ENCODE results near the gene WWC1. TPM values are rescaled to one million over a fixed set of nuclear protein-coding genes. Genes with fewer than 3 reads are reported as not detected.

The WWC1 gene
- total and polyA plus RNA-seq, 12 donors: 0.10 to 5.8 (median 0.55) TPM

DNA sequence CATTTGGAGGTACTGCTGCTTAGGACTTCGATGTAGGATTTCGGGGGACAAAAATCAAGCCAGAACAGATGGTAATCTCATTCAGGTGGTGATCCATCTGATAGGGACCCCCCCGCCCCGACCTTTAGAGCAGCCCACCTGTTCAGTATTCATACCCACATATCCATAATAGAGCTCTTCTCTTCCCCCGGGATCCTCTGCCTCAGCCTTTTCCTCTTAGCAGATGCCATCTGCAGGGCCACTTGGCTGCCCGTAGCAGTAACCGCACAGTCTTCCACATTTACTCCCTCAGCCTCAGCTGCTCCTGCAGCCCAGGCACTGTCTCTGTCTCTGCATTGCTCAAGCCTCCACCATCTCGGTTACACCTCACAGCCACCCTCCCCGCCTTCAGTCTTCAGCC is 129.0 kb downstream of the WWC1 start:
- no peaks in the 10 kb centered on the region for H3K36me3 ChIP-seq (replicated peaks in 1 of 2)

DNA sequence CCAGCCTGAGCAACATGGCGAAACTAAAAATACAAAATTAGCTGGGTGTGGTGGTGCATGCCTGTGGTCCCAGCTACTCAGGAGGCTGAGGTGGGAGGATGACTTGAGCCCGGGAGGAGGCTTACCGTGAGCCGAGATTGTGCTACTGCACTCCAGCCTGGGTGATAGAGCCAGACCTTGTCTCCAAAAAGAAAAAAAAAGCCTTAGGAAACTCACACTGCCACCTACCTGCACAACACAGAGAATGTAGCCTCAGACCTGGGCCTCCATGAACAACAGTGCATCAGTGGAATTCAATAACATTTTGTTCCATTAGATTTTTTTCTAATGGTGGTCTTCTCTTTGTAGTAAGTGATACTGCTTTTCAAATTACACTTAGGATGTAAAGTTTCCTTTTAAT is 131.0 kb downstream of the WWC1 start:
- Histone ChIP-seq H3K36me3 (replicated peaks in 1 of 2) (no peaks in the 10 kb centered on the region), H3K9me3 (replicated peaks in 1 of 3) (no peaks in the 10 kb centered on the region), H3K27me3 (no peaks in the 10 kb centered on the region), H3K4me3 (no peak overlapping the region), H3K4me1 (replicated peaks in 1 of 2) (no peaks in the 10 kb centered on the region), H3K27ac (no peak overlapping the region)
- no peak for DNase-seq
- intact Hi-C loops (cut with DNase I): no loop called here
- 76 to 90% (median 83%) methylated on average over 4 of the region's 4 CpGs for WGBS, 4 donors
- TF ChIP-seq, protein P1, sequence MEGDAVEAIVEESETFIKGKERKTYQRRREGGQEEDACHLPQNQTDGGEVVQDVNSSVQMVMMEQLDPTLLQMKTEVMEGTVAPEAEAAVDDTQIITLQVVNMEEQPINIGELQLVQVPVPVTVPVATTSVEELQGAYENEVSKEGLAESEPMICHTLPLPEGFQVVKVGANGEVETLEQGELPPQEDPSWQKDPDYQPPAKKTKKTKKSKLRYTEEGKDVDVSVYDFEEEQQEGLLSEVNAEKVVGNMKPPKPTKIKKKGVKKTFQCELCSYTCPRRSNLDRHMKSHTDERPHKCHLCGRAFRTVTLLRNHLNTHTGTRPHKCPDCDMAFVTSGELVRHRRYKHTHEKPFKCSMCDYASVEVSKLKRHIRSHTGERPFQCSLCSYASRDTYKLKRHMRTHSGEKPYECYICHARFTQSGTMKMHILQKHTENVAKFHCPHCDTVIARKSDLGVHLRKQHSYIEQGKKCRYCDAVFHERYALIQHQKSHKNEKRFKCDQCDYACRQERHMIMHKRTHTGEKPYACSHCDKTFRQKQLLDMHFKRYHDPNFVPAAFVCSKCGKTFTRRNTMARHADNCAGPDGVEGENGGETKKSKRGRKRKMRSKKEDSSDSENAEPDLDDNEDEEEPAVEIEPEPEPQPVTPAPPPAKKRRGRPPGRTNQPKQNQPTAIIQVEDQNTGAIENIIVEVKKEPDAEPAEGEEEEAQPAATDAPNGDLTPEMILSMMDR (IDR thresholded peaks at IDR 0.05): no peak
- TF ChIP-seq POLR2A (IDR thresholded peaks at IDR 0.05): no peak

More for the DNA sequence above, 129.0 kb downstream of the WWC1 start:
- intact Hi-C loops (cut with DNase I): no loop called here
- DNase-seq: no peak
- 83 to 86% (median 83%) methylated on average over 9 of the region's 9 CpGs for WGBS, 4 donors
- no peak overlapping the region for H3K27ac ChIP-seq
- H3K4me1 ChIP-seq (replicated peaks in 1 of 2): no peaks in the 10 kb centered on the region
- H3K4me3 ChIP-seq: no peak overlapping the region
- H3K9me3 ChIP-seq (replicated peaks in 1 of 3): no peaks in the 10 kb centered on the region
- TF ChIP-seq POLR2A (IDR thresholded peaks at IDR 0.05): no peak
- TF ChIP-seq, protein P1 (IDR thresholded peaks at IDR 0.05): no peak
- no peaks in the 10 kb centered on the region for H3K27me3 ChIP-seq

DNA sequence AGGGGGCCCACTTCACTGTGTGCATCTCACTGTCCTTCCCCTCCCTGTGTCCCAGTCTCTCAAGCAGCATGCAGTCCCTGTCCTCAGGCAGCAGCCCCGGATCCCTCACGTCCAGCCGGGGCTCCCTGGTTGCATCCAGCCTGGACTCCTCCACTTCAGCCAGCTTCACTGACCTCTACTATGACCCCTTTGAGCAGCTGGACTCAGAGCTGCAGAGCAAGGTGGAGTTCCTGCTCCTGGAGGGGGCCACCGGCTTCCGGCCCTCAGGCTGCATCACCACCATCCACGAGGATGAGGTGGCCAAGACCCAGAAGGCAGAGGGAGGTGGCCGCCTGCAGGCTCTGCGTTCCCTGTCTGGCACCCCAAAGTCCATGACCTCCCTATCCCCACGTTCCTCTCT is 132.0 kb downstream of the WWC1 start:
- intact Hi-C loops (cut with DNase I): no loop called here
- no peak for DNase-seq
- H3K4me3 ChIP-seq: no peak overlapping the region

DNA sequence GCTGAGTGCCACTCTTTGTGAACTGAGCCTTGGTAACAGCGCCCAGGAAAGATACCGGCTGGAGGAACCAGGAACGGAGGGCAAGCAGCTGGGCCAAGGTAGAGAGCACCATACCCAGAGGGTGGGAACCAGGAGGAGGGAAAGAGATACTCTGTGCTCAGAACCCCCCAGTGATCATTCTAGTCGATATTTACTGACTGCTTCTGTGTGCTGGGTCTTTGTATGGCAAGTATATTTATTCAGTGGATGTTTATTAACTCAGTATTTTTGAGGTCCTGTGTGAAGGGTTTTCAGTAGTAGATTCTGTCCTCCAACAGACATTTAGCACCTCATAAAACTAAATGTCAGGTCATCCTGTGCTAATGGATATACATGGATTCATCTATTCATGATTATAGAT is 132.5 kb downstream of the WWC1 start:
- no peak overlapping the region for H3K27ac ChIP-seq
- H3K36me3 ChIP-seq (replicated peaks in 1 of 2): no peaks in the 10 kb centered on the region
- no peak for TF ChIP-seq POLR2A (IDR thresholded peaks at IDR 0.05)
- TF ChIP-seq, protein P1 (IDR thresholded peaks at IDR 0.05): no peak
- no peaks in the 10 kb centered on the region for H3K4me1 ChIP-seq (replicated peaks in 1 of 2)
- H3K9me3 ChIP-seq (replicated peaks in 1 of 3): no peaks in the 10 kb centered on the region
- 88 to 95% (median 91%) methylated on average over 4 of the region's 4 CpGs for WGBS, 4 donors
- intact Hi-C loops (cut with DNase I): no loop called here
- no peaks in the 10 kb centered on the region for H3K27me3 ChIP-seq
- no peak for DNase-seq
- H3K4me3 ChIP-seq: no peak overlapping the region

More for the DNA sequence above, 132.0 kb downstream of the WWC1 start:
- Histone ChIP-seq H3K36me3 (replicated peaks in 1 of 2) (no peaks in the 10 kb centered on the region), H3K27me3 (no peaks in the 10 kb centered on the region), H3K4me1 (replicated peaks in 1 of 2) (no peaks in the 10 kb centered on the region), H3K9me3 (replicated peaks in 1 of 3) (no peaks in the 10 kb centered on the region), H3K27ac (no peak overlapping the region)
- TF ChIP-seq, protein P1 (IDR thresholded peaks at IDR 0.05): no peak
- TF ChIP-seq POLR2A (IDR thresholded peaks at IDR 0.05): no peak
- WGBS, 4 donors: 78 to 87% (median 83%) methylated on average over 8 to 9 of the region's 9 CpGs

Measured in adrenal gland (tissue), 12 donors.